Ovary (tissue), 3 donors: ENCODE data around the gene DDR1.

Source experiments
- CTCF ChIP-seq, 3 donors: fragments of 450-650 bp in 2 of 3; fragments of 200-600 bp in 1 of 3; IDR thresholded peaks; one replicate each; pipeline versions ENCODE4 v1.5.1 to v1.8.0; 2016 to 2022; ENCODE audit warnings: antibody characterized with exemption in 3 of 3, mild to moderate bottlenecking in 1 of 3
- EP300 ChIP-seq: sonication (generic); formaldehyde crosslinking; IDR thresholded peaks from one replicate; pipeline ENCODE4 v1.6.1; 2017; ENCODE audit warnings: antibody characterized with exemption
- POLR2A ChIP-seq: fragments of 450-650 bp; IDR thresholded peaks from one replicate; pipeline ENCODE4 v1.6.1; 2017; ENCODE audit warnings: antibody characterized with exemption, mild to moderate bottlenecking, moderate library complexity
- donor health status: DM: no; HTN: no; CAD: no.

GRCh38 chr6:30837870-30838269 is 46.4 kb upstream of the DDR1 start:
- TF ChIP-seq CTCF (IDR thresholded peaks at IDR 0.05) (no peak), POLR2A (no peak), EP300 (no peak)
